Cerebellar nuclear complex (tissue), 1 donor: Measurements from ENCODE around the gene GRHPR.
"Not testable (repeated sequence)": the region's sequence is repeated elsewhere in the genome, so short reads cannot be mapped to it uniquely, and the experiment has no call there.

Experiments used
- DNase-seq, 2 experiments: peaks; one replicate each; lab custom pipeline; 2025; lab: John Stamatoyannopoulos, UW

GRHPR gene

GRCh38 chr9:37422289-37423104 is at the start of gene GRHPR:
Gene GRHPR, plus strand, starts transcription at chr9:37422696. Its CDS starts 55 bp downstream, at chr9:37422751.
- DNase-seq: peak; percentile 21 to 76

- no peak for DNase-seq
Observed at GRCh38 chr9:37372839-37373238, 49.7 kb upstream of the GRHPR start.

GRCh38 chr9:37373621-37374020 is 48.9 kb upstream of the GRHPR start:
- no peak for DNase-seq

- DNase-seq: no peak
Observed at GRCh38 chr9:37374892-37375291, 47.6 kb upstream of the GRHPR start.

GRCh38 chr9:37377688-37378612 is 44.5 kb upstream of the GRHPR start:
- DNase-seq: no peak

GRCh38 chr9:37378613-37379004 is 43.9 kb upstream of the GRHPR start:
- DNase-seq: no peak

- no peak for DNase-seq
Observed at GRCh38 chr9:37379835-37380234, 42.7 kb upstream of the GRHPR start.

- DNase-seq: no peak
Observed at GRCh38 chr9:37380570-37380969, 41.9 kb upstream of the GRHPR start.

GRCh38 chr9:37381094-37381741 is 41.3 kb upstream of the GRHPR start:
- DNase-seq: no peak

GRCh38 chr9:37382161-37382981 is 40.1 kb upstream of the GRHPR start:
- DNase-seq: no peak

GRCh38 chr9:37382982-37383357 is 39.5 kb upstream of the GRHPR start:
- DNase-seq: no peak

GRCh38 chr9:37383393-37383792 is 39.1 kb upstream of the GRHPR start:
- no peak for DNase-seq

GRCh38 chr9:37383876-37384746 is 38.4 kb upstream of the GRHPR start:
- DNase-seq: no peak

- DNase-seq: no peak
Observed at GRCh38 chr9:37385286-37385685, 37.2 kb upstream of the GRHPR start.

- DNase-seq: no peak
Observed at GRCh38 chr9:37386988-37387387, 35.5 kb upstream of the GRHPR start.

GRCh38 chr9:37390759-37391158 is 31.7 kb upstream of the GRHPR start:
- DNase-seq: no peak

- no peak for DNase-seq
Observed at GRCh38 chr9:37392272-37392671, 30.2 kb upstream of the GRHPR start.

- no peak for DNase-seq
Observed at GRCh38 chr9:37395229-37395628, 27.3 kb upstream of the GRHPR start.

GRCh38 chr9:37395663-37396062 is 26.8 kb upstream of the GRHPR start:
- no peak for DNase-seq

GRCh38 chr9:37397948-37398347 is 24.5 kb upstream of the GRHPR start:
- not testable (repeated sequence) for DNase-seq
